HepG2 (cell line): ENCODE results near the gene PKLR. TPM values are rescaled to one million over a fixed set of nuclear protein-coding genes. Genes with fewer than 3 reads are reported as not detected.
A peak's percentile ranks its signal among the peaks of the same experiment; 100 is the strongest.

Source experiments
- BRCA1 ChIP-seq: sonication (generic); formaldehyde crosslinking; IDR thresholded peaks from 2 replicates; pipeline ENCODE4 v1.4.0; 2020; ENCODE audit warnings: missing genetic modification reagents
- HDAC2 ChIP-seq: sonication (generic); formaldehyde crosslinking; IDR thresholded peaks from 2 replicates; pipeline ENCODE4 v1.4.0; 2020; ENCODE audit warnings: missing genetic modification reagents
- HHEX ChIP-seq: IDR thresholded peaks from 2 replicates; pipeline ENCODE4 v1.6.1; 2016; ENCODE audit warnings: control low read depth
- HINFP ChIP-seq: sonication (generic); formaldehyde crosslinking; IDR thresholded peaks from 2 replicates; pipeline ENCODE4 v1.4.0; 2020; ENCODE audit warnings: low read depth, mild to moderate bottlenecking, missing genetic modification reagents
- HMG20B ChIP-seq: conservative IDR thresholded peaks from 2 replicates; pipeline ENCODE4 v1.6.1; 2016; ENCODE audit warnings: missing genetic modification reagents, missing compliant biosample characterization
- KLF16 ChIP-seq, 2 experiments: sonication (generic) in 1 of 2; formaldehyde crosslinking in 1 of 2; IDR thresholded peaks; 2 replicates each; pipeline versions ENCODE4 v1.6.1 to v1.8.0; 2016 to 2023; ENCODE audit warnings: missing genetic modification reagents in 2 of 2, missing compliant biosample characterization in 1 of 2
- KMT2A ChIP-seq: sonication (generic); formaldehyde crosslinking; IDR thresholded peaks from 2 replicates; pipeline ENCODE4 v1.4.0; 2020; ENCODE audit warnings: missing genetic modification reagents
- MYC ChIP-seq: sonication (generic); formaldehyde crosslinking; IDR thresholded peaks from 2 replicates; pipeline ENCODE4 v1.9.0; 2021; ENCODE audit warnings: missing genetic modification reagents, borderline replicate concordance
- NFKB2 ChIP-seq: sonication (generic); formaldehyde crosslinking; IDR thresholded peaks from 2 replicates; pipeline ENCODE4 v1.4.0; 2020; ENCODE audit warnings: missing genetic modification reagents, borderline replicate concordance
- RERE ChIP-seq: IDR thresholded peaks from 2 replicates; pipeline ENCODE4 v1.6.1; 2016; ENCODE audit warnings: low read depth, missing genetic modification reagents, missing compliant biosample characterization
- ZNF12 ChIP-seq: sonication (generic); formaldehyde crosslinking; IDR thresholded peaks from 2 replicates; pipeline ENCODE4 v1.5.0; 2020; ENCODE audit warnings: missing genetic modification reagents
- polyA plus RNA-seq, 8 experiments: library from polyadenylated mRNA; depleted of rRNA in 3 of 8; stranded (reverse) in 7 of 8; unstranded in 1 of 8; fragments of >200 nt; fragmentation: Illumina TruSeq in 4 of 8; extraction: Trizol in 4 of 8; gene quantifications; 2 replicates each; pipeline versions ENCODE4 v1.2.1 to v1.2.3, GENCODE V29; 2011 to 2016; ENCODE audit warnings: low read depth in 4 of 8, missing spikeins in 1 of 8, mixed read lengths in 1 of 8; ENCODE audit not compliant: insufficient read depth in 1 of 8
- total RNA-seq, 5 experiments: library from RNA; depleted of rRNA; stranded (reverse); fragments of >200 nt; fragmentation: Illumina TruSeq; extraction: Trizol; gene quantifications; 2 replicates each; pipeline ENCODE4 v1.2.3, GENCODE V29; 2016; ENCODE audit warnings: low read depth in 1 of 5
- TF ChIP-seq, protein P1 (sequence below), 2 experiments: fragments of 450-650 bp in 1 of 2; sonication (generic) in 1 of 2; formaldehyde crosslinking in 1 of 2; IDR thresholded peaks; 2 replicates each; pipeline versions ENCODE4 v1.6.1 to v1.8.0; 2016 to 2022; ENCODE audit warnings: antibody characterized with exemption in 1 of 2, mild to moderate bottlenecking in 1 of 2, missing genetic modification reagents in 1 of 2

The PKLR gene
- total and polyA plus RNA-seq, 2 of the 13 experiments (the other 11 are each of a cell fraction or from before 2014, with no cell fraction given): 10.3 to 29.3 TPM

DNA sequence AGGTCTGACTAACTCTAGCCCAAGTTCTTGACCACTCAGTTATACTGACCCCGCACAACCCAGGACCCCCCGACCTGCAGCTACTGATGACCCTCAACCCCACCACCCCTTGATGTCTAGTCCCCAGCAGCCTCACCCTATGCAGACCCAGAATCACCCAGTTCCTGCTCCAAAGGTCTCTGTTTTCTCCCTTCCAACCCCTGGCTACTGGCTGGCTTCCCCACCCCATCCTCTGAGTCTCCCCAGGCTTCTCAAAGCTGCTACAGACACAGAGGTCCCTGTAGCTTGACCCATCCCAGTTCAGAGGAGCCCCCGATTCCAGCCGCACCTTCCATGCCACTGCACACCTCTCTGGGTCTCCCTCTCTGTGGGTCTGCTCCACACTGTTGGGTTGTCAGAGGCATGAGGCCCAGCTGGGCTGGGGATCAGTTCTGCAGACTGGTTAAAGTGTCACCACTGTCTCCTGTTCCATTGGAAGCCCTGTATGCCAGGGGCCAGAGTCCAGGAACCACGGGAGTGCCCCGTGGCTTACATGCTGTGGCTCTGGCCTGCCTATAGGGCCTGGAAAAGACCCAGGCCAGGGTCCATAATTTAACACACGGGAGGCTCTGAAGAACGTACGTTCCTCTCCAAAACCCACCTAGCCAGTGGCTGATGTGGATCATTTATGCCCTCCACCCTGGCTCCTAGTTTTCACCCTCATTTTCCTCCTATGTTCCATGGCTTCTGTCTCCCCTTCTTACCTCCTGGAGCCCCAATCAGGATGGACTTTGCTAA is 497 bp downstream of the PKLR start (continued):
- TF ChIP-seq, protein P1, sequence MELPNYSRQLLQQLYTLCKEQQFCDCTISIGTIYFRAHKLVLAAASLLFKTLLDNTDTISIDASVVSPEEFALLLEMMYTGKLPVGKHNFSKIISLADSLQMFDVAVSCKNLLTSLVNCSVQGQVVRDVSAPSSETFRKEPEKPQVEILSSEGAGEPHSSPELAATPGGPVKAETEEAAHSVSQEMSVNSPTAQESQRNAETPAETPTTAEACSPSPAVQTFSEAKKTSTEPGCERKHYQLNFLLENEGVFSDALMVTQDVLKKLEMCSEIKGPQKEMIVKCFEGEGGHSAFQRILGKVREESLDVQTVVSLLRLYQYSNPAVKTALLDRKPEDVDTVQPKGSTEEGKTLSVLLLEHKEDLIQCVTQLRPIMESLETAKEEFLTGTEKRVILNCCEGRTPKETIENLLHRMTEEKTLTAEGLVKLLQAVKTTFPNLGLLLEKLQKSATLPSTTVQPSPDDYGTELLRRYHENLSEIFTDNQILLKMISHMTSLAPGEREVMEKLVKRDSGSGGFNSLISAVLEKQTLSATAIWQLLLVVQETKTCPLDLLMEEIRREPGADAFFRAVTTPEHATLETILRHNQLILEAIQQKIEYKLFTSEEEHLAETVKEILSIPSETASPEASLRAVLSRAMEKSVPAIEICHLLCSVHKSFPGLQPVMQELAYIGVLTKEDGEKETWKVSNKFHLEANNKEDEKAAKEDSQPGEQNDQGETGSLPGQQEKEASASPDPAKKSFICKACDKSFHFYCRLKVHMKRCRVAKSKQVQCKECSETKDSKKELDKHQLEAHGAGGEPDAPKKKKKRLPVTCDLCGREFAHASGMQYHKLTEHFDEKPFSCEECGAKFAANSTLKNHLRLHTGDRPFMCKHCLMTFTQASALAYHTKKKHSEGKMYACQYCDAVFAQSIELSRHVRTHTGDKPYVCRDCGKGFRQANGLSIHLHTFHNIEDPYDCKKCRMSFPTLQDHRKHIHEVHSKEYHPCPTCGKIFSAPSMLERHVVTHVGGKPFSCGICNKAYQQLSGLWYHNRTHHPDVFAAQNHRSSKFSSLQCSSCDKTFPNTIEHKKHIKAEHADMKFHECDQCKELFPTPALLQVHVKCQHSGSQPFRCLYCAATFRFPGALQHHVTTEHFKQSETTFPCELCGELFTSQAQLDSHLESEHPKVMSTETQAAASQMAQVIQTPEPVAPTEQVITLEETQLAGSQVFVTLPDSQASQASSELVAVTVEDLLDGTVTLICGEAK (IDR thresholded peaks at IDR 0.05): no peak
- TF ChIP-seq, protein P1 (CRISPR knock-in tag; IDR thresholded peaks at IDR 0.05): peak; percentile 78
- TF ChIP-seq MYC: peak; percentile 91; the same call in 1 of the 2 replicates
- TF ChIP-seq NFKB2 (CRISPR knock-in tag): peak; percentile 83; the same call in 1 of the 2 replicates
- TF ChIP-seq HMG20B (CRISPR knock-in tag): peak; percentile 54; the same call in 1 of the 2 replicates
- TF ChIP-seq HINFP (CRISPR knock-in tag): peak; percentile 89; the same call in 1 of the 2 replicates
- TF ChIP-seq KMT2A (CRISPR knock-in tag): peak; percentile 68; the same call in 1 of the 2 replicates
- TF ChIP-seq HHEX (CRISPR knock-in tag): no peak
- TF ChIP-seq KLF16 (CRISPR knock-in tag; IDR thresholded peaks at IDR 0.05): peak in 1 of 2 experiments; percentile 63; a peak in 2 of 4 replicates
- TF ChIP-seq HDAC2 (CRISPR knock-in tag): peak; percentile 91
- peak; percentile 73; the same call in 1 of the 2 replicates for TF ChIP-seq BRCA1 (CRISPR knock-in tag)
- 0 out of 2 replicates have a peak, but pooled peaks have one; percentile 54 for TF ChIP-seq ZNF12 (CRISPR knock-in tag)
- TF ChIP-seq RERE: no peak; the same call in 1 of the 2 replicates
